Stimulated activated CD4-positive, alpha-beta T cell treated with anti-CD3 and anti-CD28 coated beads, Interleukin-15, amount 100 ng/mL, for 24 hours (primary cell): ENCODE data around the gene CCDC50.

Source experiments
- DNase-seq: peaks from one replicate; pipeline ENCODE4 v3.0.0-alpha.2; 2020

The CCDC50 gene

GRCh38 chr3:191328962-191329653, at the start of gene CCDC50:
Gene CCDC50 (plus strand): TSS chr3:191329394. CDS start chr3:191329675, 281 bp downstream.
- peak; percentile 52 for DNase-seq

GRCh38 chr3:191280111-191280510, 49.1 kb upstream of the CCDC50 start:
- DNase-seq = no peak

GRCh38 chr3:191280882-191281281, 48.3 kb upstream of the CCDC50 start:
- DNase-seq = no peak

- no peak for DNase-seq
These were observed 46.7 kb upstream of the CCDC50 start for GRCh38 chr3:191282251-191283185.

- DNase-seq = no peak
These were observed 45.8 kb upstream of the CCDC50 start for GRCh38 chr3:191283400-191283799.

- DNase-seq = no peak
These were observed 38.7 kb upstream of the CCDC50 start for GRCh38 chr3:191290311-191291025.

- no peak for DNase-seq
These were observed 36.8 kb upstream of the CCDC50 start for GRCh38 chr3:191292243-191293015.

- DNase-seq = no peak
These were observed 34.9 kb upstream of the CCDC50 start for GRCh38 chr3:191294291-191294690.

GRCh38 chr3:191296041-191296541, 33.1 kb upstream of the CCDC50 start:
- no peak for DNase-seq

GRCh38 chr3:191298846-191299245, 30.3 kb upstream of the CCDC50 start:
- DNase-seq = no peak

GRCh38 chr3:191300422-191300821, 28.8 kb upstream of the CCDC50 start:
- DNase-seq = no peak

- no peak for DNase-seq
These were observed 28.2 kb upstream of the CCDC50 start for GRCh38 chr3:191301017-191301416.

- no peak for DNase-seq
These were observed 27.3 kb upstream of the CCDC50 start for GRCh38 chr3:191301782-191302411.

- DNase-seq = no peak
These were observed 26.7 kb upstream of the CCDC50 start for GRCh38 chr3:191302451-191302850.

- no peak for DNase-seq
These were observed 25.6 kb upstream of the CCDC50 start for GRCh38 chr3:191303596-191303995.

- no peak for DNase-seq
These were observed 22.8 kb upstream of the CCDC50 start for GRCh38 chr3:191306428-191306827.

- DNase-seq = no peak
These were observed 21.9 kb upstream of the CCDC50 start for GRCh38 chr3:191307341-191307740.

GRCh38 chr3:191313296-191313695, 15.9 kb upstream of the CCDC50 start:
- no peak for DNase-seq

GRCh38 chr3:191314109-191314728, 15.0 kb upstream of the CCDC50 start:
- no peak for DNase-seq

GRCh38 chr3:191316876-191317603, 12.2 kb upstream of the CCDC50 start:
- no peak for DNase-seq

GRCh38 chr3:191320316-191320715, 8.9 kb upstream of the CCDC50 start:
- DNase-seq = no peak
